HG02938 (cell line): Measurements from ENCODE around the gene SCN4A.
"Not testable (repeated sequence)": the region's sequence is repeated elsewhere in the genome, so short reads cannot be mapped to it uniquely, and the experiment has no call there.

Source experiments
- ATAC-seq: cut with Tn5 transposase; IDR thresholded peaks from one replicate; pipeline ENCODE4 v1.9.1; 2021; ENCODE audit warnings: mild to moderate bottlenecking, moderate library complexity; ENCODE audit not compliant: unreplicated experiment

Gene SCN4A

GRCh38 chr17:63939401-63939800, 33.3 kb downstream of the SCN4A start:
- ATAC-seq: no peak

GRCh38 chr17:63937920-63938319, 34.8 kb downstream of the SCN4A start:
- no peak for ATAC-seq

GRCh38 chr17:63937319-63937718, 35.4 kb downstream of the SCN4A start:
- ATAC-seq: no peak

- ATAC-seq: no peak
Observed at GRCh38 chr17:63934183-63935112, 38.3 kb downstream of the SCN4A start.

- no peak for ATAC-seq
Observed at GRCh38 chr17:63933598-63933997, 39.1 kb downstream of the SCN4A start.

- no peak for ATAC-seq
Observed at GRCh38 chr17:63932721-63933120, 40.0 kb downstream of the SCN4A start.

GRCh38 chr17:63931981-63932561, 40.6 kb downstream of the SCN4A start, which contains the start of gene CD79B:
CD79B (minus strand) TSS chr17:63932331; CDS start chr17:63932261, 70 bp downstream.
- peak; percentile 76 for ATAC-seq

- ATAC-seq: no peak
Observed at GRCh38 chr17:63930951-63931575, 41.7 kb downstream of the SCN4A start.

- no peak for ATAC-seq
Observed at GRCh38 chr17:63929860-63930766, 42.6 kb downstream of the SCN4A start.

- no peak for ATAC-seq
Observed at GRCh38 chr17:63928966-63929695, 43.6 kb downstream of the SCN4A start.

GRCh38 chr17:63928172-63928666, 44.5 kb downstream of the SCN4A start:
- ATAC-seq: no peak

- no peak for ATAC-seq
Observed at GRCh38 chr17:63927464-63928171, 45.1 kb downstream of the SCN4A start.

- no peak for ATAC-seq
Observed at GRCh38 chr17:63926164-63926563, 46.6 kb downstream of the SCN4A start.

- ATAC-seq: no peak
Observed at GRCh38 chr17:63925615-63926014, 47.1 kb downstream of the SCN4A start.

- not testable (repeated sequence) for ATAC-seq
Observed at GRCh38 chr17:63922402-63922801, 50.3 kb downstream of the SCN4A start.

- ATAC-seq: not testable (repeated sequence)
Observed at GRCh38 chr17:63920779-63921178, 51.9 kb downstream of the SCN4A start.

- ATAC-seq: not testable (repeated sequence)
Observed at GRCh38 chr17:63920050-63920449, 52.7 kb downstream of the SCN4A start.

GRCh38 chr17:63919311-63919723, 53.4 kb downstream of the SCN4A start:
- ATAC-seq: peak; percentile 71

- not testable (repeated sequence) for ATAC-seq
Observed at GRCh38 chr17:63918789-63919305, 53.9 kb downstream of the SCN4A start, which contains the start of gene GH1. GH1 (minus strand) TSS chr17:63918839; CDS start chr17:63918776, 63 bp downstream.
